ENCODE results near the gene CRY2. TPM values are rescaled to one million over a fixed set of nuclear protein-coding genes. Genes with fewer than 3 reads are reported as not detected.
A peak's percentile ranks its signal among the peaks of the same experiment; 100 is the strongest.

Gene CRY2
- total and polyA plus RNA-seq, 2 of the 13 experiments (the other 11 are each of a cell fraction or from before 2014, with no cell fraction given) = 10.1 to 12.2 TPM

- TF ChIP-seq PATZ1 (CRISPR knock-in tag; IDR thresholded peaks at IDR 0.05) = peak; percentile 63
- TF ChIP-seq MAF1 (CRISPR knock-in tag; IDR thresholded peaks at IDR 0.05; ENCODE audit: borderline replicate concordance) = no peak
- peak; percentile 27; the same call in 1 of the 2 replicates for TF ChIP-seq HNF4A (CRISPR knock-in tag; IDR thresholded peaks at IDR 0.05)
- peak; percentile 88; the same call in 1 of the 2 replicates for TF ChIP-seq TSC22D2 (CRISPR knock-in tag; IDR thresholded peaks at IDR 0.05; ENCODE audit: borderline replicate concordance)
- TF ChIP-seq NONO (IDR thresholded peaks at IDR 0.05) = no peak
- TF ChIP-seq NONO (CRISPR knock-in tag; conservative IDR thresholded peaks at IDR 0.05) = peak; percentile 90
- TF ChIP-seq KDM2A (CRISPR knock-in tag; IDR thresholded peaks at IDR 0.05; ENCODE audit: borderline replicate concordance, low read depth) = peak; percentile 51; the same call in 1 of the 2 replicates
- peak; percentile 82 for TF ChIP-seq ZNF451 (CRISPR knock-in tag; IDR thresholded peaks at IDR 0.05)
- TF ChIP-seq ZEB1 (IDR thresholded peaks at IDR 0.05; ENCODE audit: insufficient replicate concordance, low read depth) = peak; percentile 13
- no peak for TF ChIP-seq USF2 (IDR thresholded peaks at IDR 0.05; ENCODE audit: low read depth, low read length)
- 0 out of 2 replicates have a peak, but pooled peaks have one; percentile 50 for TF ChIP-seq USF2 (CRISPR knock-in tag; IDR thresholded peaks at IDR 0.05; ENCODE audit: borderline replicate concordance)
- TF ChIP-seq POLR2AphosphoS5 (IDR thresholded peaks at IDR 0.05; ENCODE audit: low read depth, low read length) = peak; percentile 78
- peak; percentile 93 for TF ChIP-seq MXD4 (CRISPR knock-in tag; IDR thresholded peaks at IDR 0.05)
- peak; percentile 64 for TF ChIP-seq ZSCAN30 (CRISPR knock-in tag; IDR thresholded peaks at IDR 0.05)
- TF ChIP-seq TARDBP (CRISPR knock-in tag; IDR thresholded peaks at IDR 0.05) = peak; percentile 44; the same call in 1 of the 2 replicates
- TF ChIP-seq RELA (CRISPR knock-in tag; IDR thresholded peaks at IDR 0.05) = no peak
- peak; percentile 88 for TF ChIP-seq MEIS2 (CRISPR knock-in tag; IDR thresholded peaks at IDR 0.05)
- peak; percentile 66 for TF ChIP-seq POGZ (CRISPR knock-in tag; IDR thresholded peaks at IDR 0.05)
- peak; percentile 19; the same call in 1 of the 2 replicates for TF ChIP-seq ZSCAN12 (CRISPR knock-in tag; IDR thresholded peaks at IDR 0.05)
- no peak for TF ChIP-seq ZNF17 (CRISPR knock-in tag; IDR thresholded peaks at IDR 0.05)
- TF ChIP-seq MAZ (IDR thresholded peaks at IDR 0.05; ENCODE audit: borderline replicate concordance, low read depth, low read length) = peak; percentile 32; the same call in 1 of the 2 replicates
- TF ChIP-seq MAZ (CRISPR knock-in tag; IDR thresholded peaks at IDR 0.05; ENCODE audit: low read depth) = peak; percentile 85
- peak; percentile 92 for TF ChIP-seq TGIF2 (CRISPR knock-in tag; IDR thresholded peaks at IDR 0.05)
- peak; percentile 66; the same call in 1 of the 2 replicates for TF ChIP-seq SNAPC2 (CRISPR knock-in tag; IDR thresholded peaks at IDR 0.05)
- TF ChIP-seq TFAP4 (IDR thresholded peaks at IDR 0.05; ENCODE audit: borderline replicate concordance, low read depth) = peak; percentile 87
- TF ChIP-seq MXD3 (CRISPR knock-in tag; IDR thresholded peaks at IDR 0.05) = peak; percentile 92
These were observed at the start of gene CRY2 (continued) for GRCh38 chr11:45846974-45847910.

All from HepG2 (cell line).